Stimulated activated CD8-positive, alpha-beta memory T cell treated with anti-CD3 and anti-CD28 coated beads, Interleukin-12 subunit alpha, Interleukin-12 subunit beta, amount 100 ng/mL, for 4 hours (primary cell): ENCODE measurements around the gene CRKL.
"Not testable (repeated sequence)": the region's sequence is repeated elsewhere in the genome, so short reads cannot be mapped to it uniquely, and the experiment has no call there.

ENCODE experiments used
- DNase-seq: peaks from one replicate; pipeline ENCODE4 v3.0.0-alpha.2; 2020; ENCODE audit warnings: low read depth

The CRKL gene

DNA sequence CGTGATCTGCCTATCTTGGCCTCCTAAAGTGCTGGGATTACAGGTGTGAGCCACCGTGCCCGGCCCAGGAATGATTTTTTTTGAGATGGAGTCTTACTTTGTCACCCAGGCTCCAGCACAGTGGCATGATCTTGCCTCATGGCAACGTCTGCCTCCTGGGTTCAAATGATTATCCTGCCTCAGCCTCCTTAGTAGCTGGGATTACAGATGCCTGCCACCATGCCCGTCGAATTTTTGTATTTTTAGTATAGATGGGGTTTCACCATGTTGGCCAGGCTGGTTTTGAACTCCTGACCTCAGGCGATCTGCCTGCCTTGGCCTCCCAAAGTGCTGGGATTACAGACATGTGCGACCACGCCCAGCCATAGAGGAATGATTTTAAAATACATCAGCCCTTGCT, 17.8 kb downstream of the CRKL start:
- not testable (repeated sequence) for DNase-seq

GRCh38 chr22:20935780-20936539, 18.8 kb downstream of the CRKL start:
- DNase-seq = not testable (repeated sequence)

- no peak for DNase-seq
Observed at GRCh38 chr22:20937031-20937793, 20.0 kb downstream of the CRKL start.

GRCh38 chr22:20937794-20938671, 20.8 kb downstream of the CRKL start:
- no peak for DNase-seq

DNA sequence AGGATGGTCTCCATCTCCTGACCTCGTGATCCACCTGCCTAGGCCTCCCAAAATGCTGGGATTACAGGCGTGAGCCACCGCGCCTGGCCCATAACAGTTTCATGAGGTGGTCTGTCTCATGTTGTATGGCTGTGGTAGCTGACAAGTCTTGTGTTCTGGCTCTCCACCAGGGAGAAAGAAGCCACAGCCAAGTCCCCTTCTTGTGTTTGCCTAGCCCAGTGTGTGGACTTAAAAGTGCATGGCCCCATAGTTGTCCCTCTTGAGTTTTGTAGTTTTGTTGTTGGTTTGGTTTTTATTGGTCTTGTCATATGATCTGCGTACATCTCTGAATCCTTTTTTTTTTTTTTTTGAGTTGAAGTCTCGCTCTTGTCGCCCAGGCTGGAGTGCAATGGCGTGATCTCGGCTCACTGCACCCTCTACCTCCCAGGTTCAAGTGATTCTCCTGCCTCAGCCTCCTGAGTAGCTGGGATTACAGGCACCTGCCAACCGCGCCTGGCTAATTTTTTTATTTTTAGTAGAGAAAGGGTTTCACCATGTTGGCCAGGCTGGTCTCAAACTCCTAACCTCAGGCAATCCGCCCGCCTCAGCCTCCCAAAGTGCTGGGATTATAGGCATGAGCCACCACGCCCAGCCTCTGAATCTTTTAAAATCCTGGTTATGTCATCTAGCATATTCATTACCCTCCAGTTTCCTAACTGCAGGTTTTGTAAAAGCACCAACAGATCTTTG, 22.4 kb downstream of the CRKL start:
- not testable (repeated sequence) for DNase-seq

DNA sequence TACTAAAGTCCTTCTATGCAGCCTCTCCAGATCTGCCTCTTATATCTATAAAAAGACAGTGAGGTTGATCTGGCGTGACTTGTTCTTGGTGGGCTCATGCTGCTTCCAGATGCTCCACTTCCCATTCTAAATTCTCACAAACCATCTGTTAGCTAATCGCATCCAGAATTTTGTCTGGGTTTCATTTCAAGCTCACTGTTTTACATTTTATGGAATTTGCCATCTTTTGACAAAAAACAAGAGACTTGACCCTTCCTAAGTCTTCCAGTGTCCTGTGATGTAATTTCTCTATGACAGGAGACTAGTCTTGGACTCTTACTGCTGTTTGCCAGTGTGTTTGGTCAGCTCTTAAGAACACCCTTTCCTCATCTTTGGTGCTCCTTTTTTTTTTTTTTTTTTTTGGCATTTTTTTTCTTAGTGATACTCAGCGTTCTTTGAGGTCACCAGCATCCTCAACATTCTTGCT, 23.0 kb downstream of the CRKL start:
- DNase-seq = no peak

DNA sequence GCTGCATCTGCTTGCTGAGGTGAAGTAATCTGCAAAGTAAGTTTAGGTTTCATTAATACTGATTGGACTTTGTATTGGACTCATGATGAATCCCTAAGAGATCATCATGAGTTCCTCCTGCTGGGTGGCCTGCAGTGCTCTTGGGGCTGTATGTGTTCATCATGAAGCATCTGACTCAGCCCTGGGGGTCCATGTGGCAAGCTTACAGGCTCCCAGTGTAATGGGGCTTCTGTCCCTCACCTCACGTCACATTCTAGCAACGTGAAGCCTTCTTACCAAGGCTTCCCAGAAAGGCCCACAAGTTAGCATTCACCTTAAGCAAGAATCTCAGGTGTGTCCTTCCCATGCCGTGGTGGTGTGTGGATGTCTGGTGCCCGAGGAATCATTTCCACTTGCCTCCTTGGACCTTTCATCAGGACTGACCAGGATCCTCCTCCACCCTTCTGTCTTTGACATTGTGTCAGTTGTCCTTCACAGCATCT, 23.7 kb downstream of the CRKL start:
- no peak for DNase-seq

GRCh38 chr22:20942203-20942902, 25.1 kb downstream of the CRKL start:
- DNase-seq = not testable (repeated sequence)

DNA sequence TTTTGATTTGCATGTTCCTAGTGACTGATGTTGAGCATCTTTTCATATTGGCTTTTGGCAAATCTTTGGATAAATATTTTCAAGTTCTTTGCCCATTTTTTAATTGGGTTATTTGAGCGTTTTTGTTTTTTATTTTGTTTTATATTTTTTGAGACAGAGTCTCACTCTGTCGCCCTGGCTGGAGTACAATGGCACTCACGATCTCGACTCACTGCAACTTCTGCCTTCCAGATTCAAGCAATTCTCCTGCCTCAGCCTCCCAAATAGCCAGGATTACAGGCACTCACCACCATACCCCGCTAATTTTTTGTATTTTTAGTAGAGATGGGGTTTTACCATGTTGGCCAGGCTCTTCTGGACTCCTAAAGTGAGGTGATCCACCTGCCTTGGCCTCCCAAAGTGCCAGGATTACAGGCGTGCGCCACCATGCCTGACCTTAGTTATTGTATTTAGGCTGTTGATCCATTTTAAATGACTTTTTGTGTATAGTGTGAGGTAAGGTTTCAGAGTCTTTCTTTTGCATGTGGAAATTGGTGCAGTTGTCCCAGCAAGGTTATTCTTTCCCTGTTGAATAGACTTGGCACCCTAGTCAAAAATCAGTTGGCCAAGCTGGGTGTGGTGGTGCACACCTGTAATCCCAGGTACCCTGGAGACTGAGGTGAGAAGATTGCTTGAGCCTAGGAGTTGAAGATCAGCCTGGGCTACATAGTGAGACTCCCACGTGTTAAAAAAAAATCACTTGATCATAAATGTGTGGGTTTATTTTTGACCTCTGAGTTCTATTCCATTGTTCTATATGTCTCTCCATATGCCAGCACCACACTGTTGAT, 26.1 kb downstream of the CRKL start:
- DNase-seq = no peak

DNA sequence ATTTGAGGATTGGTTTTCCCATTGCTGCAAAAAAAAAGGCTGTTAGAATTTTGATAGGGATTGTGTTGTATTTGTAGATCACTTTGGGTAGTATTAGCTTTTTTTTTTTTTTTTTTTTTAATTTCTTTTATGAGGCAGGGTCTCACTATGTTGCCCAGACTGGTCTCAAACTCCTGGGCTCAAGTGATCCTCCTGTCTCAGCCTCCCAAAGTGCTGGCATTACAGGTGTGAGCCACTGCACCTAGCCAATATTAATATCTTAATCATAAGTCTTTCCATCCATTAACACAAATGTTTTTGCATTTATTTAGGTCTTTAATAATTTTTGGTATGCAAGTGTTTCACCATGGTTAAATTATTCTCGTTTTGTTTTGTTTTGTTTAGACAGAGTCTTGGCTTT, 26.8 kb downstream of the CRKL start:
- no peak for DNase-seq

DNA sequence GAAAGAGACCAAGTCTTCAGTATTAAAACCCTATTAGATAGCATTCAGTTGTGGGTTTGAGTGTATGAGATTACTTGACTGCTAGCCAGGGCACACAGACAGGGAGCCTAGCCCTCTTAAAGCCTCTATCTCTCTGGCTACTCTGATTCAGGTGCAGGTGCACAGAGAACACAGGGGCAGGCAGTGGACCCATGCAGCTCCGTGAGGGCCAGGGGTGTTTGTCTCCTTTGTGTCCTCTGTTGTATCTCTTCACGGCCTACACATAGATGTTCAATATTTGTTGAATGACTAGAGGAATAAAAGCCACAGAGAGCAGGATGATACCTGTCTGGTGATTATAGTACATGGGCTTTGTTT, 28.3 kb downstream of the CRKL start:
- DNase-seq = no peak

DNA sequence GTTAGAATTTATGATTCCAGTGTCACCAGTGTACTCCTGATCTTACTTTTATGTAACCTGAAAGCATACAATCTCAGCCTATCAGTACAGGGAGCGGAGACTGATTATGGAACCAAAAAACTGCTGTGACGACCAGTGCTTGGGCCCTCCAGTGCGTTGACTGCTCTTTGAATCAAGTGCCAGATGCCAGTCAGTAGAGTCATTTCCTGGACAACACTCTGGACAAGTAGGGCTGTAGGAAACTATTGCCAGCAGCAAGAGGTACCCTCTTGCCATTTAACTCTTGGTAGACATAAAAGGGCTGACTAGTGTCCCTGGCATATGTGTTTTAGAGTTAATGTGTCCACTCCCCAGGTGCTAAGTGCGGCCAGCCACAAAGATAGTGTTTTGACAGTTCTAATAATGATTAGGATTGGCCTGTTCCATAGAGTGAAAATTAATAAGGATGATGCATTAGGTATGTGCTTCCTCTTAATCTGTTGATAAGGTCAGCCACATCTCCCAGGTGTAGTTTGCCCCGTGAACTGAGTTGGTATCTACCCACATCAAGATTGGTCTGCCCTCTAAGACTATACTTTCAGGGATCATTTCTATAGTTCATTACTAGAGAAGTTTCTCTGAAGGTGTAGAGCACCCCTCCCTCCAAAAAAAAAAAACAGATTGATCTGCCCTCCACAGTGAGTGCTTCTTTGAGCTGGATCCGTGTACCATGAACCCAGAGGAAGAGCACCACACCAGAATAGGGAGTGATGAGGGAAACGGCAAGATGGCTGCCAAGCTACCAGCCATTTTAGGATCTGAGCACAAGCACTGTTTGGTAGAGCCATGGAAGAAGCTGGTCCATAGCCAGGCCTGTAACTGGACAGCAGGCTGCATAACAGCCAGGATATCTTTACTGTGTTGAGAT, 29.1 kb downstream of the CRKL start:
- DNase-seq = no peak

DNA sequence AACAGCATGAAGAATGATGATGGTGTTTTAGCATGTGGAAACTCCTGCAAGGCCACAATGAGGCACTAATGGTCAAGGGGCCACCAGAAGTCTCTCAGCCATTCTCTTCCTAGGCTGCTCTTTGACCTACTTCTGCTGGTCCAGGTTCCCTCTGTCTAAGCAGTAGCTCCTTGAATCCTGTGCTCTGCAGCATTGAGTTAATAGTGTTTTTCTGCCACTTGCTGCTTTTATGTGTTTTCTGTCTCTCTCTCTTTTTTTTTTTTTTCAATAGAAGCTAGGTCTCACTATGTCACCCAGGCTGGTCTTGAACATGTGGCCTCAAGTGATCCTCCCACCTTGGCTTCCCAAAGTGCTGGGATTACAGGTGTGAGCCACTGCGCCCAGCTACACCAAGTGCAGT, 29.8 kb downstream of the CRKL start:
- DNase-seq = no peak

DNA sequence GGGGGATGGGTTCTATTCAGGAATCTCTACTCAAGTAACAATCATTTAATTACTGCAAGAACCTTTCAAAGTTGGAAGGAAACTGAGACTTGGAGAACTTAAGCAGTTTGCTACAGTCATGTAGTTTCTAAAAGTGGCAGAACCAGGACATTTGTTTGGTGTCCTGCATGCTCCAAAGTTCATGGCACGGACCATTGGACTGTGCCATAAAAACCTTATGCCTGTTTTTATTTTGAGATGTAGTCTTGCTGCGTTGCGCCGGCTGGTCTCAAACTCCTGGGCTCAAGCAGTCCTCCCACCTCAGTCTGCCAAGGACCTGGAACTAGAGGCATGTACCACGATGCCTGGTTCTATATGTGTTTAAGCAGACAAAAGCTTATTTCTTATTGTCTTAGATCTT, 31.2 kb downstream of the CRKL start:
- DNase-seq = no peak

DNA sequence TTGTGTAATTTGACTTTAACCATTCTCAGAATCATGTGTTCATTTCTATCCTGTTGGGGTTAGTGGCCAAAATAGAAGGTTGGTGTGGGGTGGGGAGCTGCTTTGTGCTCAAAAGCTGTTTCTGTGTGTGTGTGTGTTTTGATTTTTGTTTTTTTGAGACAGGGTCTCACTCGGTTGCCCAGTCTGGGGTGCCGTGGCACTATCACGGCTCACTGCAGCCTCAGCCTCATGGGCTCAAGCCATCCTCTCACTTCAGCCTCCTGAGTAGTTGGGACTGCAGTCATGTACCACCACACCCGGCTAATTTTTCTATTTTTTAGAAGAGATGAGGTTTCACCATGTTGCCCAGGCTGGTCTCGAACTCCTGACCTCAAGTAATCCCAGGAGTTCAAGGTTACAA, 31.8 kb downstream of the CRKL start:
- DNase-seq = no peak

GRCh38 chr22:20949698-20950183, 32.5 kb downstream of the CRKL start:
- no peak for DNase-seq

DNA sequence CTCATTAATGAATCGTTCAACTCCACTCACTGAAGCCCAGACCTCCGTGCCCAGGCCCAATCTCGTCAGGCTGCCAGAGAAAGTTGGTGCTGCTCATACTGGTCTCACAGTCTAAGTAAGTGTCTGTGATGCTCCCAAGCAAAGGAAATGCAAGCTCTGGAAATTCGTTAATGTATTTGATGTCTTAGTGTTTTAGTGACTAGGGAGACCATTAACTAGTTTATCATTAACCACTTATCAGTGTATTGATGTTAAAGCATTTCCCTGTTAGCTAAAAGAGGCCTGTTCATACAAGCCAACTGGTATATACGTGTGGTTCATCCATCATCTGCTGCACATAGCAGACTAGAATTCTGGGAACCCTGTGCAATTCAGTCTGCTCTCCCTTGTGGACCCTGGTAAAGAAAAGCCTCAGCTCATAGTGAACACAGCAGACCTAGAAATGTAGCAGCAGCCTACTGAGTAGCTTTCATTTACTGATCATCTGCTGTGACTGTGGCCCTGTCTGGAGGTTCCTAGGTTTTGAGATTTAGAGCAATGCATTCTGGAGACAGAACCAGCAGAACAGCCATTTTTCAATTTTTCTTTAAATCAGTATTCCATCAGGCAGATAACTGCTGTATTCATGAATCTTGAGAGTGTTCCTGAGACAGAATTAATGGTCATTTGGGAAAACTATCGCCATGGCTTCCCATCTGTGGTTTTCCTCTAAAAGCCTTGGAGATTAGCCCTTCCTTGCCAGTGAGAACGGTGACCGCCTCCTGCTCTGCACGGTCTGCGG, 34.1 kb downstream of the CRKL start:
- DNase-seq = no peak

- DNase-seq = no peak
Observed at GRCh38 chr22:20951932-20952380, 34.7 kb downstream of the CRKL start.
